Measurements from ENCODE around the gene CYP2C19. TPM values are rescaled to one million over a fixed set of nuclear protein-coding genes. Genes with fewer than 3 reads are reported as not detected.
"Not testable (repeated sequence)": the region's sequence is repeated elsewhere in the genome, so short reads cannot be mapped to it uniquely, and the experiment has no call there.

The CYP2C19 gene
- total RNA-seq, 2 donors from 2014 or later = 0.16 to 1.9 TPM

- Histone ChIP-seq H3K27ac (no peak overlapping the region), H3K4me3 (no peak overlapping the region)
Observed at GRCh38 chr10:94889123-94889522, 126.6 kb downstream of the CYP2C19 start.

GRCh38 chr10:94890264-94891022 is 128.0 kb downstream of the CYP2C19 start:
- intact Hi-C loops (cut with DNase I) = no loop called here
- TF ChIP-seq CTCF (IDR thresholded peaks at IDR 0.05) = no peak
- H3K9me3 ChIP-seq = no peaks in the 10 kb centered on the region

More at GRCh38 chr10:94889123-94889522, 126.6 kb downstream of the CYP2C19 start:
- no peaks in the 10 kb centered on the region for H3K4me1 ChIP-seq
- DNase-seq = no peak
- no peak for TF ChIP-seq CTCF (IDR thresholded peaks at IDR 0.05)
- intact Hi-C loops (cut with DNase I) = no loop called here
- no peaks in the 10 kb centered on the region for H3K27me3 ChIP-seq
- H3K9me3 ChIP-seq = no peaks in the 10 kb centered on the region
- no peak overlapping the region for H3K9ac ChIP-seq (ENCODE audit: low read depth in 2 of 2, low read length in 2 of 2)
- no peaks in the 10 kb centered on the region for H3K36me3 ChIP-seq

GRCh38 chr10:94898414-94898813 is 135.9 kb downstream of the CYP2C19 start:
- H3K9ac ChIP-seq (ENCODE audit: low read depth in 2 of 2, low read length in 2 of 2); DNase-seq; H3K4me3 ChIP-seq; H3K36me3 ChIP-seq; intact Hi-C loops (cut with DNase I); H3K9me3 ChIP-seq; H3K27me3 ChIP-seq; H3K27ac ChIP-seq; H3K4me1 ChIP-seq: not testable (repeated sequence)

More at GRCh38 chr10:94890264-94891022, 128.0 kb downstream of the CYP2C19 start:
- Histone ChIP-seq H3K4me1 (no peaks in the 10 kb centered on the region), H3K36me3 (no peaks in the 10 kb centered on the region), H3K27me3 (no peaks in the 10 kb centered on the region), H3K27ac (no peak overlapping the region), H3K4me3 (no peak overlapping the region), H3K9ac (ENCODE audit: low read depth in 2 of 2, low read length in 2 of 2) (no peak overlapping the region)
- no peak for DNase-seq

GRCh38 chr10:94902080-94902479 is 139.6 kb downstream of the CYP2C19 start:
- no peak overlapping the region for H3K4me3 ChIP-seq
- no peaks in the 10 kb centered on the region for H3K9me3 ChIP-seq
- H3K36me3 ChIP-seq = no peaks in the 10 kb centered on the region
- intact Hi-C loops (cut with DNase I) = no loop called here
- no peak for TF ChIP-seq CTCF (IDR thresholded peaks at IDR 0.05)
- H3K27me3 ChIP-seq = no peaks in the 10 kb centered on the region
- H3K4me1 ChIP-seq = no peaks in the 10 kb centered on the region
- no peak for DNase-seq
- H3K9ac ChIP-seq (ENCODE audit: low read depth in 2 of 2, low read length in 2 of 2) = no peak overlapping the region
- H3K27ac ChIP-seq = no peak overlapping the region

- no peak overlapping the region for H3K9ac ChIP-seq (ENCODE audit: low read depth in 2 of 2, low read length in 2 of 2)
- H3K9me3 ChIP-seq = no peaks in the 10 kb centered on the region
- DNase-seq = no peak
- H3K4me1 ChIP-seq = no peaks in the 10 kb centered on the region
- H3K27me3 ChIP-seq = no peaks in the 10 kb centered on the region
- H3K4me3 ChIP-seq = no peak overlapping the region
- intact Hi-C loops (cut with DNase I) = no loop called here
- no peak for TF ChIP-seq CTCF (IDR thresholded peaks at IDR 0.05)
- no peaks in the 10 kb centered on the region for H3K36me3 ChIP-seq
- H3K27ac ChIP-seq = no peak overlapping the region
Observed at GRCh38 chr10:94902570-94902969, 140.1 kb downstream of the CYP2C19 start.

Other genes with a start within 250 kb of the CYP2C19 start
- 10 to 100 TPM; 17.9 to 81.1 TPM for gene HELLS, start 216.9 kb upstream of the CYP2C19 start, total RNA-seq
- gene CYP2C18, start 79.0 kb upstream of the CYP2C19 start, total RNA-seq = 1 to 10 TPM; 5.6 to 6.8 TPM
- gene CYP2C9, start 176.0 kb downstream of the CYP2C19 start, total RNA-seq = 1 to 10 TPM; 3.1 to 4.0 TPM